H1 (cell line): ENCODE data around the gene TSPAN4. TPM values are rescaled to one million over a fixed set of nuclear protein-coding genes. Genes with fewer than 3 reads are reported as not detected.

Experiments
- CBX5 ChIP-seq: fragments of 300-800, 300-1000 bp; sonication (generic); IDR thresholded peaks from 2 replicates; pipeline ENCODE4 v1.7.1; 2016; ENCODE audit warnings: antibody characterized with exemption, low read length, low read depth
- CBX8 ChIP-seq: fragments of 300-800, 300-1000 bp; sonication (generic); IDR thresholded peaks from 2 replicates; pipeline ENCODE4 v1.7.1; 2016; ENCODE audit warnings: low read depth, low read length, borderline replicate concordance
- POLR2A ChIP-seq, 2 experiments: IDR thresholded peaks; 1 replicate in 1 of 2; 2 replicates in 1 of 2; pipeline ENCODE4 v1.6.1; 2011; ENCODE audit warnings: low read depth in 2 of 2, low read length in 2 of 2, mild to moderate bottlenecking in 2 of 2; ENCODE audit errors: control extremely low read depth in 1 of 2
- SRF ChIP-seq: IDR thresholded peaks from 2 replicates; pipeline ENCODE4 v1.6.1; 2011; ENCODE audit warnings: mild to moderate bottlenecking, low read depth, low read length, moderate library complexity
- polyA plus RNA-seq, 7 experiments: library from polyadenylated mRNA; depleted of rRNA in 3 of 7; stranded (reverse) in 5 of 7; unstranded in 2 of 7; fragments of >200 nt in 5 of 7; fragments of 200-250 nt in 2 of 7; gene quantifications; 1 replicate in 5 of 7; 2 replicates in 1 of 7; 4 replicates in 1 of 7; pipeline versions ENCODE4 v1.2.1 to v1.2.3, GENCODE V29; 2011 to 2013; ENCODE audit warnings: missing spikeins in 2 of 7, mixed read lengths in 2 of 7
- total RNA-seq: library from RNA; stranded (reverse); fragmentation: NEBNext Ultra II Directional; extraction: Animal tissue kit (Norgen Biotek cat#: 25700); gene quantifications from 2 replicates; pipeline ENCODE4 v1.2.1, GENCODE V29; 2021

The TSPAN4 gene
- total and polyA plus RNA-seq, 2 of the 8 experiments (the other 6 are each of a cell fraction or from before 2014, with no cell fraction given): 74.1 to 145 TPM

DNA sequence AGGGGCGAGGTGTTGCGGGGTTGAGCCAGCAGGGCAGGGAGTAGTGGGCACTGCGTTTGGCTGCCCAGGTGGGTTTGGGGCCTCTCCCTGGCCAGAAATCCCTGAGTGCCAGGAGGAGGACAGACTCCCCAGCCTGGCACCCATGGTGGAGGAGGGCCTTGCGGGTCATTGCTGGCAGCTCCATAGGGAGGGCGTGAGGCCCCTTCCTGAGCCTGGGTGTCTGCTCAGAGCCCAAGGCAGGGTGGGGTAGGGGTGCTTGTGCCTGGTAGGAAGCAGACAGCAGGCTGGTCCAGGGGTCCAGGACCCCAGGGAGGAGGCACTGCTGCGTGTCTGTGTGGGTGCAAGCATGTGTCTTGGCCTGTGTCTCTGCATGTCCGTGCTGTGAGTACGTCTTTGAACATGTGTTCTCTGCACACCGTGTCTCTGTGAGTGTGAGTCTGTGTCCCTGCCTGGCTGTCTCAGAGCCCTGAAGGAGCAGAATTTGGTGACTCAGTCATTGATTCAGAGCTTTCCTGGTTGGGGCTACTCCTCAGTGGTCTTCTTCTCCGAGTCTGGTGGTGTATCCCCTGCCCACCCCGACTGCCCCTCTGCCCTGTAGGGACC is 3.9 kb downstream of the TSPAN4 start (continued):
- no peak for TF ChIP-seq POLR2A (IDR thresholded peaks at IDR 0.05; ENCODE audit: control extremely low read depth in 1 of 2, low read depth in 2 of 2, low read length in 2 of 2)
- TF ChIP-seq CBX5: no peak
- no peak for TF ChIP-seq SRF
- no peak for TF ChIP-seq CBX8
